Measurements from ENCODE around the gene TKFC. TPM values are rescaled to one million over a fixed set of nuclear protein-coding genes. Genes with fewer than 3 reads are reported as not detected.

The TKFC gene
- total and polyA plus RNA-seq, 9 of the 15 experiments (the other 6 are each of a cell fraction or from before 2014, with no cell fraction given), result 2.0 to 61.7 (median 28.5) TPM

DNA sequence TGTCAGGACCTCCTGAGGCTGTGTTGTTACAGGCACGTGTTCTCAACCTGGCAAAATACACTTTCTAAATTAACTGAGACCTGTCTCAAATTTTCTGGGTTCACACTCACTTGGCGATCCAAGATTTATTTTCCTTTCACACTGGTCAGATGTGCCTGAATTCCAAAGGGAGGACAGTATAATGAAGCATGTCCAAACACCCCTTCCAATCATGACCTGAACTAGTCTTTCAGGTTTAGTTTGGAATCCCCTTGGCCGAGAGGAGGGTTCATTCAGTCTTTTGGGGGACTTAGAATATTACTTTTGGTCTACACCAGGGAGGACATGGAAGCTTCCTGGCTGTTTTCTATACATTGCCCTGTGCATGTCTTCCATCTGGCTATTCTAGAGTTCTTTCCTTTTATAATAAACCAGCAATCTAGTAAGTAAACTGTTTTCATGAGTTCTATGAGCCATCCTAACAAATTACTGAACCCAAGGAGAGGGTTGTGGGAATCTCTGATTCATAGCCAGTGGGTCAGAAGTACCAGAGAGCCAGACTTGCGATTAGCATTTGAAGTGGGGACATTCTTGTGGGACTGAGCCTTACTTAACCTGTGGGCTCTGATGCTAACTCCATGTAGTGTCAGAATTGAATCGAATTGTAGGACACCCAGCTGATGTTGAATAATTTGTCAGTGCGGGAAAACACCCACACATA lies 44.6 kb downstream of the TKFC start:
- Histone ChIP-seq H2AFZ (ENCODE audit: low read depth, low read length) (no peak overlapping the region), H3K36me3 (ENCODE audit: control insufficient read depth, insufficient read depth, low read length) (peaks cover 22% of the 10 kb centered on the region; the same call in 1 of the 3 replicates), H4K20me1 (replicated peaks; ENCODE audit: control insufficient read depth, insufficient read depth, low read length) (no peaks in the 10 kb centered on the region), H3K27me3 (ENCODE audit: control insufficient read depth in 2 of 2, insufficient read depth in 2 of 2, low read length in 2 of 2) (no peaks in the 10 kb centered on the region), H3K9ac (ENCODE audit: insufficient read depth in 1 of 2, low read depth in 2 of 2, low read length in 2 of 2) (no peak overlapping the region), H3K79me2 (ENCODE audit: control insufficient read depth, insufficient read depth, low read length) (no peaks in the 10 kb centered on the region), H3K9me3 (replicated peaks; ENCODE audit: control insufficient read depth, insufficient read depth, low read depth, low read length) (peaks cover 3% of the 10 kb centered on the region; the same call in 1 of the 2 replicates), H3K4me3 (no peak overlapping the region), H3K9me1 (ENCODE audit: control insufficient read depth, insufficient read depth, low read length) (no peaks in the 10 kb centered on the region), H3K4me2 (ENCODE audit: insufficient read depth, low read length) (no peak overlapping the region), H3K27ac (ENCODE audit: extremely low read depth, low read depth, low read length) (no peak overlapping the region), H3K4me1 (replicated peaks in 1 of 2; ENCODE audit: control insufficient read depth in 2 of 2, insufficient read depth in 2 of 2, low read length in 2 of 2) (no peaks in the 10 kb centered on the region)
- DNase-seq (ENCODE audit: extremely low read depth in 1 of 4, low spot score in 3 of 4) (no peak), FAIRE-seq (no peak), ATAC-seq (no peak)
- intact Hi-C loops (cut with micrococcal nuclease) (no loop called here), in situ Hi-C loops (cut with MboI) (no loop called here)
- 75% methylated on average over 6 of the region's 6 CpGs for WGBS (ENCODE audit: insufficient coverage, low coverage, missing lambda C conversion rate)
- POLR2A ChIA-PET, result interaction anchor here (0.7 to 2.4 kb wide), 2 partner anchors 12 to 47 kb away, joined by 3 to 6 read pairs; no protein-coding TSS in a partner anchor
- no TSS peak for BruUV-seq (replicated peaks)
- CTCF ChIA-PET (ENCODE audit: low intra/inter-chr PET ratio), result interaction anchor here (0.6 kb wide), 1 partner anchor 27 kb away, joined by 6 read pairs; no protein-coding TSS in a partner anchor
- TF ChIP-seq MTA2 (IDR thresholded peaks at IDR 0.05; ENCODE audit: low read depth) (no peak), STAT6 (CRISPR knock-in tag; IDR thresholded peaks at IDR 0.05) (no peak), HDGF (IDR thresholded peaks at IDR 0.05) (no peak), NCOA1 (IDR thresholded peaks at IDR 0.05; ENCODE audit: low read depth) (no peak), HMBOX1 (IDR thresholded peaks at IDR 0.05) (no peak), DMBX1 (CRISPR knock-in tag; IDR thresholded peaks at IDR 0.05; ENCODE audit: borderline replicate concordance) (no peak), OTX1 (CRISPR knock-in tag; IDR thresholded peaks at IDR 0.05) (no peak), SMAD2 (IDR thresholded peaks at IDR 0.05; ENCODE audit: low read depth, low read length) (no peak), NR3C1 (CRISPR knock-in tag; IDR thresholded peaks at IDR 0.05) (no peak), POU5F1 (IDR thresholded peaks at IDR 0.05; ENCODE audit: borderline replicate concordance, low read depth, low read length, partially characterized antibody) (no peak)
- TF ChIP-seq, protein P1, sequence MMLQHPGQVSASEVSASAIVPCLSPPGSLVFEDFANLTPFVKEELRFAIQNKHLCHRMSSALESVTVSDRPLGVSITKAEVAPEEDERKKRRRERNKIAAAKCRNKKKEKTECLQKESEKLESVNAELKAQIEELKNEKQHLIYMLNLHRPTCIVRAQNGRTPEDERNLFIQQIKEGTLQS (IDR thresholded peaks at IDR 0.05), result no peak
- TF ChIP-seq, protein P1 (CRISPR knock-in tag; conservative IDR thresholded peaks at IDR 0.05), result no peak
- TF ChIP-seq, protein P2, sequence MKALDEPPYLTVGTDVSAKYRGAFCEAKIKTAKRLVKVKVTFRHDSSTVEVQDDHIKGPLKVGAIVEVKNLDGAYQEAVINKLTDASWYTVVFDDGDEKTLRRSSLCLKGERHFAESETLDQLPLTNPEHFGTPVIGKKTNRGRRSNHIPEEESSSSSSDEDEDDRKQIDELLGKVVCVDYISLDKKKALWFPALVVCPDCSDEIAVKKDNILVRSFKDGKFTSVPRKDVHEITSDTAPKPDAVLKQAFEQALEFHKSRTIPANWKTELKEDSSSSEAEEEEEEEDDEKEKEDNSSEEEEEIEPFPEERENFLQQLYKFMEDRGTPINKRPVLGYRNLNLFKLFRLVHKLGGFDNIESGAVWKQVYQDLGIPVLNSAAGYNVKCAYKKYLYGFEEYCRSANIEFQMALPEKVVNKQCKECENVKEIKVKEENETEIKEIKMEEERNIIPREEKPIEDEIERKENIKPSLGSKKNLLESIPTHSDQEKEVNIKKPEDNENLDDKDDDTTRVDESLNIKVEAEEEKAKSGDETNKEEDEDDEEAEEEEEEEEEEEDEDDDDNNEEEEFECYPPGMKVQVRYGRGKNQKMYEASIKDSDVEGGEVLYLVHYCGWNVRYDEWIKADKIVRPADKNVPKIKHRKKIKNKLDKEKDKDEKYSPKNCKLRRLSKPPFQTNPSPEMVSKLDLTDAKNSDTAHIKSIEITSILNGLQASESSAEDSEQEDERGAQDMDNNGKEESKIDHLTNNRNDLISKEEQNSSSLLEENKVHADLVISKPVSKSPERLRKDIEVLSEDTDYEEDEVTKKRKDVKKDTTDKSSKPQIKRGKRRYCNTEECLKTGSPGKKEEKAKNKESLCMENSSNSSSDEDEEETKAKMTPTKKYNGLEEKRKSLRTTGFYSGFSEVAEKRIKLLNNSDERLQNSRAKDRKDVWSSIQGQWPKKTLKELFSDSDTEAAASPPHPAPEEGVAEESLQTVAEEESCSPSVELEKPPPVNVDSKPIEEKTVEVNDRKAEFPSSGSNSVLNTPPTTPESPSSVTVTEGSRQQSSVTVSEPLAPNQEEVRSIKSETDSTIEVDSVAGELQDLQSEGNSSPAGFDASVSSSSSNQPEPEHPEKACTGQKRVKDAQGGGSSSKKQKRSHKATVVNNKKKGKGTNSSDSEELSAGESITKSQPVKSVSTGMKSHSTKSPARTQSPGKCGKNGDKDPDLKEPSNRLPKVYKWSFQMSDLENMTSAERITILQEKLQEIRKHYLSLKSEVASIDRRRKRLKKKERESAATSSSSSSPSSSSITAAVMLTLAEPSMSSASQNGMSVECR (CRISPR knock-in tag; IDR thresholded peaks at IDR 0.05), result no peak

All from K562 (cell line).